Omental fat pad (tissue), 4 donors: ENCODE results near the gene MCM3. TPM values are rescaled to one million over a fixed set of nuclear protein-coding genes. Genes with fewer than 3 reads are reported as not detected.

Experiments
- ATAC-seq: fragments of 150-250 bp; one replicate; pipeline ENCODE4 v1.9.1; 2016; ENCODE audit warnings: mild to moderate bottlenecking, moderate library complexity; ENCODE audit not compliant: low FRiP score
- DNase-seq: peaks from one replicate; pipeline ENCODE4 v3.0.0-alpha.2; 2019; ENCODE audit warnings: low spot score
- CTCF ChIP-seq, 3 donors: fragments of 450-650 bp; IDR thresholded peaks; one replicate each; pipeline ENCODE4 v1.5.1; 2016 to 2017; ENCODE audit warnings: antibody characterized with exemption in 3 of 3, mild to moderate bottlenecking in 3 of 3, moderate library complexity in 2 of 3
- total RNA-seq, 4 donors: library from RNA; depleted of rRNA; stranded (reverse); fragments of >200 nt; gene quantifications; one replicate each; pipeline ENCODE4 v1.1.0, GENCODE V29; 2016

The MCM3 gene
- total RNA-seq, 4 donors from 2014 or later = 24.8 to 43.0 (median 32.3) TPM

GRCh38 chr6:52255434-52255833 is 29.1 kb downstream of the MCM3 start:
- no peak for ATAC-seq
- no peak for TF ChIP-seq CTCF (IDR thresholded peaks at IDR 0.05)
- no peak for DNase-seq

GRCh38 chr6:52254731-52255378 is 29.7 kb downstream of the MCM3 start:
- no peak for ATAC-seq
- no peak for DNase-seq
- no peak for TF ChIP-seq CTCF (IDR thresholded peaks at IDR 0.05)

GRCh38 chr6:52253494-52253893 is 31.0 kb downstream of the MCM3 start:
- ATAC-seq = no peak
- no peak for DNase-seq
- no peak for TF ChIP-seq CTCF (IDR thresholded peaks at IDR 0.05)

- no peak for TF ChIP-seq CTCF (IDR thresholded peaks at IDR 0.05)
- DNase-seq (no peak), ATAC-seq (no peak)
Measured at GRCh38 chr6:52251113-52251512, 33.4 kb downstream of the MCM3 start.

GRCh38 chr6:52249078-52249477 is 35.5 kb downstream of the MCM3 start:
- ATAC-seq = no peak
- TF ChIP-seq CTCF (IDR thresholded peaks at IDR 0.05) = no peak
- no peak for DNase-seq

GRCh38 chr6:52245425-52245824 is 39.1 kb downstream of the MCM3 start:
- TF ChIP-seq CTCF (IDR thresholded peaks at IDR 0.05) = no peak
- no peak for ATAC-seq
- DNase-seq = no peak

- ATAC-seq = no peak
- no peak for TF ChIP-seq CTCF (IDR thresholded peaks at IDR 0.05)
- DNase-seq = no peak
Measured at GRCh38 chr6:52244400-52244799, 40.1 kb downstream of the MCM3 start, which contains the start of gene IL17F. TSS of gene IL17F (minus strand) at chr6:52244500. CDS start at chr6:52244429, 71 bp downstream.
